Gastroesophageal sphincter (tissue), 3 donors: ENCODE measurements around the gene MAP2K1.

ENCODE experiments used
- CTCF ChIP-seq, 4 experiments: fragments of 200-600 bp in 2 of 4; fragments of 450-650 bp in 2 of 4; sonication (generic) in 1 of 4; IDR thresholded peaks; one replicate each; pipeline ENCODE4 v1.5.1; 2017 to 2019; ENCODE audit warnings: antibody characterized with exemption in 4 of 4, mild to moderate bottlenecking in 2 of 4, moderate library complexity in 2 of 4
- EP300 ChIP-seq: sonication (generic); formaldehyde crosslinking; IDR thresholded peaks from one replicate; pipeline ENCODE4 v1.6.1; 2017; ENCODE audit warnings: antibody characterized with exemption, mild to moderate bottlenecking
- POLR2A ChIP-seq, 2 donors: fragments of 450-650 bp; IDR thresholded peaks; one replicate each; pipeline ENCODE4 v1.6.1; 2017; ENCODE audit warnings: antibody characterized with exemption in 2 of 2, mild to moderate bottlenecking in 2 of 2, moderate library complexity in 1 of 2

- no peak for TF ChIP-seq CTCF (IDR thresholded peaks at IDR 0.05)
- no peak for TF ChIP-seq EP300
- TF ChIP-seq POLR2A (IDR thresholded peaks at IDR 0.05), result no peak
Measured at GRCh38 chr15:66369773-66370651, 16.7 kb upstream of the MAP2K1 start.
